Liver (tissue), 9 donors: Measurements from ENCODE around the gene RAD51AP1. TPM values are rescaled to one million over a fixed set of nuclear protein-coding genes. Genes with fewer than 3 reads are reported as not detected.
A peak's percentile ranks its signal among the peaks of the same experiment; 100 is the strongest.

Source experiments
- DNase-seq: peaks from one replicate; pipeline ENCODE4 v3.0.0-alpha.2; 2017; ENCODE audit warnings: low spot score
- H3K27ac ChIP-seq, 2 donors: one replicate each; pipeline ENCODE4 v1.7.0; 2013; ENCODE audit warnings: inconsistent platforms in 2 of 2, low read length in 2 of 2, control low read depth in 1 of 2, low read depth in 1 of 2, mild to moderate bottlenecking in 1 of 2
- H3K27me3 ChIP-seq, 4 donors: one replicate each; pipeline versions ENCODE4 v1.6.1 to v1.7.0; 2013; ENCODE audit warnings: low read length in 3 of 4, inconsistent platforms in 1 of 4, mild to moderate bottlenecking in 1 of 4, moderate library complexity in 1 of 4; ENCODE audit not compliant: control insufficient read depth in 4 of 4, insufficient read depth in 4 of 4
- H3K36me3 ChIP-seq, 4 donors: one replicate each; pipeline versions ENCODE4 v1.6.1 to v1.7.0; 2013; ENCODE audit warnings: low read length in 3 of 4, mild to moderate bottlenecking in 3 of 4, low read depth in 1 of 4, moderate library complexity in 1 of 4; ENCODE audit not compliant: control insufficient read depth in 4 of 4, insufficient read depth in 3 of 4
- H3K4me1 ChIP-seq, 4 donors: one replicate each; pipeline versions ENCODE4 v1.6.1 to v1.7.0; 2013; ENCODE audit warnings: low read length in 3 of 4, mild to moderate bottlenecking in 3 of 4, moderate library complexity in 1 of 4; ENCODE audit not compliant: control insufficient read depth in 4 of 4, insufficient read depth in 4 of 4
- H3K4me3 ChIP-seq, 3 donors: one replicate each; pipeline versions ENCODE4 v1.6.1 to v1.7.0; 2013; ENCODE audit warnings: low read length in 3 of 3, control low read depth in 1 of 3, low read depth in 1 of 3, mild to moderate bottlenecking in 1 of 3
- H3K9ac ChIP-seq, 2 donors: one replicate each; pipeline ENCODE4 v1.7.0; 2013; ENCODE audit warnings: low read length in 2 of 2, mild to moderate bottlenecking in 2 of 2, moderate library complexity in 2 of 2, control low read depth in 1 of 2, low read depth in 1 of 2
- H3K9me3 ChIP-seq, 4 donors: one replicate each; pipeline versions ENCODE4 v1.6.1 to v1.7.0; 2013; ENCODE audit warnings: low read length in 3 of 4; ENCODE audit not compliant: control insufficient read depth in 4 of 4
- EGR1 ChIP-seq, 2 donors: IDR thresholded peaks; 2 replicates each; pipeline ENCODE4 v1.6.1; 2016 to 2018; ENCODE audit warnings: antibody characterized with exemption in 2 of 2, low read depth in 2 of 2
- FOXA1 ChIP-seq: IDR thresholded peaks from 2 replicates; pipeline ENCODE4 v1.6.1; 2016; ENCODE audit warnings: antibody characterized with exemption
- FOXA2 ChIP-seq: IDR thresholded peaks from 2 replicates; pipeline ENCODE4 v1.6.1; 2016; ENCODE audit warnings: antibody characterized with exemption
- GABPA ChIP-seq, 2 donors: IDR thresholded peaks in 1 of 2; conservative IDR thresholded peaks in 1 of 2; 2 replicates each; pipeline ENCODE4 v1.6.1; 2016; ENCODE audit warnings: antibody characterized with exemption in 2 of 2, mild to moderate bottlenecking in 1 of 2, moderate library complexity in 1 of 2
- JUND ChIP-seq, 2 donors: IDR thresholded peaks; 2 replicates each; pipeline ENCODE4 v1.6.1; 2016; ENCODE audit warnings: antibody characterized with exemption in 2 of 2
- SP1 ChIP-seq: IDR thresholded peaks from 2 replicates; pipeline ENCODE4 v1.6.1; 2018; ENCODE audit warnings: antibody characterized with exemption, mild to moderate bottlenecking
- YY1 ChIP-seq: IDR thresholded peaks from 2 replicates; pipeline ENCODE4 v1.6.1; 2016; ENCODE audit warnings: antibody characterized with exemption, mild to moderate bottlenecking
- WGBS: extraction: QIAGEN DNeasy Blood & Tissue Kit; methylation state at CpG from one replicate; pipeline ENCODE4 v1.1.7; 2013; 5-methylcytosine and 5-hydroxymethylcytosine counted together
- polyA plus RNA-seq, 2 donors: library from polyadenylated mRNA; stranded (reverse) in 1 of 2; unstranded in 1 of 2; fragments of 200-250 nt in 1 of 2; fragments of >200 nt in 1 of 2; fragmentation: Nextera tagmentation in 1 of 2; extraction: Ambion mirVana in 1 of 2; gene quantifications; one replicate each; pipeline versions ENCODE4 v1.2.1 to v1.2.3, GENCODE V29; 2013 to 2015
- total RNA-seq, 2 donors: library from RNA; depleted of rRNA; stranded (reverse); fragments of >200 nt; gene quantifications; one replicate each; pipeline ENCODE4 v1.2.3, GENCODE V29; 2014
- TF ChIP-seq, protein P1 (sequence below): fragments of 150-350 bp; IDR thresholded peaks from 2 replicates; pipeline ENCODE4 v1.5.1; 2017; ENCODE audit warnings: improper control_type of control experiment, low read depth, low read length; ENCODE audit not compliant: missing input control
- TF ChIP-seq, protein P2 (sequence below): IDR thresholded peaks from 2 replicates; pipeline ENCODE4 v1.6.1; 2016; ENCODE audit warnings: antibody characterized with exemption, mild to moderate bottlenecking
- TF ChIP-seq, protein P3 (sequence below): IDR thresholded peaks from 2 replicates; pipeline ENCODE4 v1.6.1; 2016; ENCODE audit warnings: antibody characterized with exemption
- donor health status: healthy.
- donor health status: healthy.
- donor health status: healthy.
- donor health status: healthy.
- donor health status: healthy.

RAD51AP1 gene
- total and polyA plus RNA-seq, 4 donors, result 0.50 to 14.9 (median 1.3) TPM

DNA sequence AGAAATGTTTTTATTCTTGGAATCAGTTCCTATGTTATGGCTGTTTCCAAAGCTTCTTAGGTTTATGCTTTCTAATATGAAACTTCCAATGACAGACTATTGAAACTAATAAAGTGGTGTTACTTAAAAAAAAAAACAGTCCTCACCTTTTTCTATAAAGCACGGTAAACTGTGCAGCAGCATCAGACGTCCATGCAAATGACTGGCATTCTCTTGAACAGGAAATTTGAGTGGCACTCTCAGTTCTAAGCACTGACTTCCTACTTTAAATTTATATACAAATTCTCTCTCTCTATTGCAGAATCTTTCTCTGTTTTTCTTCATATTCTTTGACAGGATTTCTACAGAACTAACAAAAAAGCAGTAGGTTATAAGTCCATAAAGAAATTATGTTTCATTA is 2.8 kb upstream of the RAD51AP1 start:
- Histone ChIP-seq H3K27ac (no peak overlapping the region), H3K4me3 (no peak overlapping the region), H3K27me3 (no peaks in the 10 kb centered on the region), H3K36me3 (peaks cover 2 to 23% (median 15%) of the 10 kb centered on the region in 4 donors), H3K9ac (no peak overlapping the region), H3K4me1 (peaks cover 2 to 22% (median 17%) of the 10 kb centered on the region in 4 donors), H3K9me3 (no peaks in the 10 kb centered on the region)
- WGBS, result 70% methylated on average over 2 of the region's 2 CpGs
- no peak for TF ChIP-seq SP1
- TF ChIP-seq GABPA (IDR thresholded peaks at IDR 0.05 in 1 of 2, conservative IDR thresholded peaks at IDR 0.05 in 1 of 2), result no peak
- no peak for TF ChIP-seq JUND (IDR thresholded peaks at IDR 0.05)
- TF ChIP-seq, protein P1, sequence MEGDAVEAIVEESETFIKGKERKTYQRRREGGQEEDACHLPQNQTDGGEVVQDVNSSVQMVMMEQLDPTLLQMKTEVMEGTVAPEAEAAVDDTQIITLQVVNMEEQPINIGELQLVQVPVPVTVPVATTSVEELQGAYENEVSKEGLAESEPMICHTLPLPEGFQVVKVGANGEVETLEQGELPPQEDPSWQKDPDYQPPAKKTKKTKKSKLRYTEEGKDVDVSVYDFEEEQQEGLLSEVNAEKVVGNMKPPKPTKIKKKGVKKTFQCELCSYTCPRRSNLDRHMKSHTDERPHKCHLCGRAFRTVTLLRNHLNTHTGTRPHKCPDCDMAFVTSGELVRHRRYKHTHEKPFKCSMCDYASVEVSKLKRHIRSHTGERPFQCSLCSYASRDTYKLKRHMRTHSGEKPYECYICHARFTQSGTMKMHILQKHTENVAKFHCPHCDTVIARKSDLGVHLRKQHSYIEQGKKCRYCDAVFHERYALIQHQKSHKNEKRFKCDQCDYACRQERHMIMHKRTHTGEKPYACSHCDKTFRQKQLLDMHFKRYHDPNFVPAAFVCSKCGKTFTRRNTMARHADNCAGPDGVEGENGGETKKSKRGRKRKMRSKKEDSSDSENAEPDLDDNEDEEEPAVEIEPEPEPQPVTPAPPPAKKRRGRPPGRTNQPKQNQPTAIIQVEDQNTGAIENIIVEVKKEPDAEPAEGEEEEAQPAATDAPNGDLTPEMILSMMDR, result no peak
- TF ChIP-seq, protein P2, sequence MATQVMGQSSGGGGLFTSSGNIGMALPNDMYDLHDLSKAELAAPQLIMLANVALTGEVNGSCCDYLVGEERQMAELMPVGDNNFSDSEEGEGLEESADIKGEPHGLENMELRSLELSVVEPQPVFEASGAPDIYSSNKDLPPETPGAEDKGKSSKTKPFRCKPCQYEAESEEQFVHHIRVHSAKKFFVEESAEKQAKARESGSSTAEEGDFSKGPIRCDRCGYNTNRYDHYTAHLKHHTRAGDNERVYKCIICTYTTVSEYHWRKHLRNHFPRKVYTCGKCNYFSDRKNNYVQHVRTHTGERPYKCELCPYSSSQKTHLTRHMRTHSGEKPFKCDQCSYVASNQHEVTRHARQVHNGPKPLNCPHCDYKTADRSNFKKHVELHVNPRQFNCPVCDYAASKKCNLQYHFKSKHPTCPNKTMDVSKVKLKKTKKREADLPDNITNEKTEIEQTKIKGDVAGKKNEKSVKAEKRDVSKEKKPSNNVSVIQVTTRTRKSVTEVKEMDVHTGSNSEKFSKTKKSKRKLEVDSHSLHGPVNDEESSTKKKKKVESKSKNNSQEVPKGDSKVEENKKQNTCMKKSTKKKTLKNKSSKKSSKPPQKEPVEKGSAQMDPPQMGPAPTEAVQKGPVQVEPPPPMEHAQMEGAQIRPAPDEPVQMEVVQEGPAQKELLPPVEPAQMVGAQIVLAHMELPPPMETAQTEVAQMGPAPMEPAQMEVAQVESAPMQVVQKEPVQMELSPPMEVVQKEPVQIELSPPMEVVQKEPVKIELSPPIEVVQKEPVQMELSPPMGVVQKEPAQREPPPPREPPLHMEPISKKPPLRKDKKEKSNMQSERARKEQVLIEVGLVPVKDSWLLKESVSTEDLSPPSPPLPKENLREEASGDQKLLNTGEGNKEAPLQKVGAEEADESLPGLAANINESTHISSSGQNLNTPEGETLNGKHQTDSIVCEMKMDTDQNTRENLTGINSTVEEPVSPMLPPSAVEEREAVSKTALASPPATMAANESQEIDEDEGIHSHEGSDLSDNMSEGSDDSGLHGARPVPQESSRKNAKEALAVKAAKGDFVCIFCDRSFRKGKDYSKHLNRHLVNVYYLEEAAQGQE, result no peak
- TF ChIP-seq YY1, result no peak
- no peak for DNase-seq

DNA sequence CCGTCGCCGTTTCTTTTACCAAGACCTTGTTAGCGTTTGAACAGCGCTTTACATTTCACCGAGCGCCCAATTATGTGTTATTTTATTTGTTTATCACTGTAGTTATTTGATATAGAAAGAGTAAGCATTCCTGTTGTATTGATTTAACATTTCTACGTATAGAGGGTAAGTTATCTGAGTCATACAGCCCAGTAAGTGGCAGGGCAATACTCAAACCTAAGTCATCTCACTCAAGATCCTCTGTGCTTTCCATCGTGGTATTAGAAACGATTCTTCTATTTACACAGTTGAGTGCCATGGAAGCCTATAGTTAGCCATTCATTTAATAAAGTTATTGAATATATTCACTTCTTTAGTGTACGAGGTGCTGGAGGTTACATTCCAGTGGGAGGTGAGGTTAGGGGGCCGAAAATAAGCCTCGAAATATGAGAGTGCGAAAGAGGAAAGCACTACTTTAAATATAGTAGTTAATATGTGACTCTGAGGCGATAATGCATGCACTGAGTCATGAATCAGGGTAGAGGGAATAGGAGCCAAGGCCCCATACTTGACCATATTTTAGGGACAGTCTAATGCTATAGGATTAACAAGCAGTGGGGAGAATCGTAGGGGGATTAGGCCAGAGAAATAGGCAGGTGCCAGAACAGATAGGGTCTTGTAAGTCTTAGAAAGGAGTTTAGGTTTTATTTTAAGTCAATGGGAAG is 629 bp downstream of the RAD51AP1 start:
- no peak for DNase-seq
- no peak overlapping the region for H3K9ac ChIP-seq
- TF ChIP-seq, protein P3, sequence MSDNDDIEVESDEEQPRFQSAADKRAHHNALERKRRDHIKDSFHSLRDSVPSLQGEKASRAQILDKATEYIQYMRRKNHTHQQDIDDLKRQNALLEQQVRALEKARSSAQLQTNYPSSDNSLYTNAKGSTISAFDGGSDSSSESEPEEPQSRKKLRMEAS, result no peak
- no peak for TF ChIP-seq GABPA (IDR thresholded peaks at IDR 0.05 in 1 of 2, conservative IDR thresholded peaks at IDR 0.05 in 1 of 2)
- peaks cover 0 to 4% (median 0%) of the 10 kb centered on the region in 4 donors for H3K36me3 ChIP-seq
- H3K27me3 ChIP-seq, result no peaks in the 10 kb centered on the region
- WGBS, result 14% methylated on average over 16 of the region's 16 CpGs
- no peaks in the 10 kb centered on the region for H3K9me3 ChIP-seq
- peaks cover 2 to 22% (median 17%) of the 10 kb centered on the region in 4 donors for H3K4me1 ChIP-seq
- H3K27ac ChIP-seq, result no peak overlapping the region
- H3K4me3 ChIP-seq, result peak overlapping the region; percentile 83 to 100 (median 98)

DNA sequence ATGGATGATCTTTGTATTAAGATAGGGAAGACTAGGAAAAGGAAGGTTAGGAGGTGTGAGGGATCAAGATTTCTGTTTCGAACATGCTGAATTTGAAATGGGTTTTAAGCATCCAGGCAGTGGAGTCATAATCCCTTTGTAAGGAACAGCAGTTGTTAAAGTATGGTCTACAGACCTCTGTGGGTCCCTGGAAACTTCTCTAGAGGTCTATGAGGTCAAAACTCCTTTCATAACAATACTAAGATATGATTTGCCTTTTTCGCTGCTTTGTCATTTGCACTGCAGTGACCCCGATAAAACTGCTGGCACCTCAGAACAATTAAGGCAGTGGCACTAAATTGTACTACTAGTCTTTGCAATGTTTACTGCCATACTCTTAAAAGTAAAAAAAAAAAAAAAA is 1.5 kb downstream of the RAD51AP1 start:
- TF ChIP-seq FOXA1 (no peak), SP1 (no peak), FOXA2 (no peak), EGR1 (IDR thresholded peaks at IDR 0.05; ENCODE audit: low read depth in 2 of 2) (no peak)
- H3K27ac ChIP-seq, result no peak overlapping the region
- DNase-seq, result no peak
- H3K27me3 ChIP-seq, result no peaks in the 10 kb centered on the region
- no peaks in the 10 kb centered on the region for H3K9me3 ChIP-seq
- 81% methylated on average over 3 of the region's 3 CpGs for WGBS
- H3K4me1 ChIP-seq, result peaks cover 2 to 22% (median 17%) of the 10 kb centered on the region in 4 donors
- H3K9ac ChIP-seq, result no peak overlapping the region
- no peak overlapping the region for H3K4me3 ChIP-seq
- H3K36me3 ChIP-seq, result peaks cover 0 to 1% (median 0%) of the 10 kb centered on the region in 4 donors
